HepG2 (cell line): ENCODE results near the gene SCGB1D2. TPM values are rescaled to one million over a fixed set of nuclear protein-coding genes. Genes with fewer than 3 reads are reported as not detected.
"Not testable (repeated sequence)": the region's sequence is repeated elsewhere in the genome, so short reads cannot be mapped to it uniquely, and the experiment has no call there.

ENCODE experiments used
- ATAC-seq: fragments of 200-7000 bp; cut with Tn5 transposase; 3 replicates; pipeline ENCODE4 v1.9.1; 2020; ENCODE audit warnings: mild to moderate bottlenecking, moderate library complexity
- BruUV-seq: library from RNA; stranded (reverse); fragments of 400-500 nt; replicated peaks from 2 replicates; lab custom pipeline; 2021; lab: Mats Ljungman, UMichigan
- CTCF ChIA-PET: fragments of 300-600 bp; formaldehyde crosslinking; extraction: SDS; loops from one replicate; lab custom pipeline; 2021; ENCODE audit warnings: low total read pairs, inconsistent platforms, low intra/inter-chr PET ratio; lab: Yijun Ruan, JAX
- POLR2A ChIA-PET: fragments of 350-600 bp; sonication (Branson Sonifier 250); formaldehyde crosslinking; loops from one replicate; lab custom pipeline; 2020; ENCODE audit warnings: antibody characterized with exemption, inconsistent platforms; lab: Yijun Ruan, JAX
- DNase-seq: peaks from one replicate; pipeline ENCODE4 v3.0.0-alpha.2; 2015; ENCODE audit warnings: low spot score
- FAIRE-seq: peaks from 3 replicates; lab custom pipeline; 2011; peaks lifted over from hg19 to GRCh38; lab: Jason Lieb, UNC
- H2AFZ ChIP-seq: one replicate; pipeline ENCODE4 v1.6.1; 2011; ENCODE audit warnings: low read length, inconsistent platforms
- H3K27ac ChIP-seq: fragments of 300-600 bp; 3 replicates; pipeline ENCODE4 v1.8.0; 2011; ENCODE audit warnings: mixed run types, mild to moderate bottlenecking, mixed read lengths, low read length, inconsistent platforms; ENCODE audit not compliant: insufficient read depth; ENCODE audit errors: extremely low read length
- H3K27me3 ChIP-seq, 2 experiments: fragments of 200-600 bp in 1 of 2; 2 replicates in 1 of 2; 3 replicates in 1 of 2; pipeline versions ENCODE4 v1.6.0 to v1.8.0; 2011; ENCODE audit warnings: low read length in 2 of 2, mild to moderate bottlenecking in 2 of 2, moderate library complexity in 2 of 2, inconsistent platforms in 1 of 2; ENCODE audit not compliant: insufficient read depth in 2 of 2, control insufficient read depth in 1 of 2
- H3K36me3 ChIP-seq, 2 experiments: fragments of 200-600 bp in 1 of 2; replicated peaks in 1 of 2; 2 replicates in 1 of 2; 3 replicates in 1 of 2; pipeline versions ENCODE4 v1.5.1 to v1.8.0; 2011; ENCODE audit warnings: low read length in 2 of 2, inconsistent platforms in 1 of 2; ENCODE audit not compliant: insufficient read depth in 2 of 2, control insufficient read depth in 1 of 2
- H3K4me1 ChIP-seq: 2 replicates; pipeline ENCODE4 v1.5.1; 2012; ENCODE audit warnings: low read length, inconsistent platforms; ENCODE audit not compliant: insufficient read depth
- H3K4me2 ChIP-seq: 2 replicates; pipeline ENCODE4 v1.6.0; 2011; ENCODE audit warnings: low read depth, low read length, inconsistent platforms
- H3K4me3 ChIP-seq, 3 experiments: fragments of 200-600 bp in 1 of 3; sonication (generic), shearing (Covaris generic) in 1 of 3; replicated peaks in 1 of 3; 2 replicates each; pipeline ENCODE4 v1.5.1; 2011 to 2016; ENCODE audit warnings: low read length in 3 of 3, inconsistent platforms in 2 of 3, low read depth in 2 of 3, mild to moderate bottlenecking in 2 of 3, control low read depth in 1 of 3, mixed read lengths in 1 of 3; ENCODE audit not compliant: insufficient read depth in 1 of 3
- H3K79me2 ChIP-seq: one replicate; pipeline ENCODE4 v1.6.1; 2011; ENCODE audit warnings: low read length, inconsistent platforms; ENCODE audit not compliant: insufficient read depth
- H3K9ac ChIP-seq: 2 replicates; pipeline ENCODE4 v1.6.0; 2011; ENCODE audit warnings: mild to moderate bottlenecking, low read depth, low read length, inconsistent platforms; ENCODE audit not compliant: insufficient read depth
- H3K9me3 ChIP-seq: 2 replicates; pipeline ENCODE4 v1.5.1; 2012; ENCODE audit warnings: mild to moderate bottlenecking, low read length
- H4K20me1 ChIP-seq: 2 replicates; pipeline ENCODE4 v1.6.0; 2011; ENCODE audit warnings: inconsistent platforms, mild to moderate bottlenecking, low read length, moderate library complexity; ENCODE audit not compliant: insufficient read depth
- BATF2 ChIP-seq: sonication (generic); formaldehyde crosslinking; IDR thresholded peaks from 2 replicates; pipeline ENCODE4 v1.8.0; 2022; ENCODE audit warnings: mild to moderate bottlenecking, missing genetic modification reagents, moderate library complexity
- HMG20A ChIP-seq: IDR thresholded peaks from 2 replicates; pipeline ENCODE4 v1.6.1; 2016; ENCODE audit warnings: borderline replicate concordance
- SNAPC2 ChIP-seq: sonication (generic); formaldehyde crosslinking; IDR thresholded peaks from 2 replicates; pipeline ENCODE4 v1.8.1; 2022; ENCODE audit warnings: mild to moderate bottlenecking, missing genetic modification reagents
- WGBS: methylation state at CpG from one replicate; pipeline ENCODE4 v1.1.6; 2017; ENCODE audit warnings: low lambda C conversion rate; 5-methylcytosine and 5-hydroxymethylcytosine counted together
- in situ Hi-C: cut with HindIII; loops from 2 replicates; pipeline ENCODE4 v1.10.0; 2017; ENCODE audit warnings: low pct_unique_long_range_greater_than_20kb; ENCODE audit not compliant: extremely low pct_ligation_motif_present
- intact Hi-C: fragments of 100-400 bp; cut with micrococcal nuclease; formaldehyde crosslinking; loops from one replicate; pipeline ENCODE4 v1.10.0; 2022; ENCODE audit not compliant: unreplicated experiment
- polyA plus RNA-seq, 8 experiments: library from polyadenylated mRNA; depleted of rRNA in 3 of 8; stranded (reverse) in 7 of 8; unstranded in 1 of 8; fragments of >200 nt; fragmentation: Illumina TruSeq in 4 of 8; extraction: Trizol in 4 of 8; gene quantifications; 2 replicates each; pipeline versions ENCODE4 v1.2.1 to v1.2.3, GENCODE V29; 2011 to 2016; ENCODE audit warnings: low read depth in 4 of 8, missing spikeins in 1 of 8, mixed read lengths in 1 of 8; ENCODE audit not compliant: insufficient read depth in 1 of 8
- total RNA-seq, 5 experiments: library from RNA; depleted of rRNA; stranded (reverse); fragments of >200 nt; fragmentation: Illumina TruSeq; extraction: Trizol; gene quantifications; 2 replicates each; pipeline ENCODE4 v1.2.3, GENCODE V29; 2016; ENCODE audit warnings: low read depth in 1 of 5

SCGB1D2 gene
- total and polyA plus RNA-seq, 2 of the 13 experiments (the other 11 are each of a cell fraction or from before 2014, with no cell fraction given): not detected

DNA sequence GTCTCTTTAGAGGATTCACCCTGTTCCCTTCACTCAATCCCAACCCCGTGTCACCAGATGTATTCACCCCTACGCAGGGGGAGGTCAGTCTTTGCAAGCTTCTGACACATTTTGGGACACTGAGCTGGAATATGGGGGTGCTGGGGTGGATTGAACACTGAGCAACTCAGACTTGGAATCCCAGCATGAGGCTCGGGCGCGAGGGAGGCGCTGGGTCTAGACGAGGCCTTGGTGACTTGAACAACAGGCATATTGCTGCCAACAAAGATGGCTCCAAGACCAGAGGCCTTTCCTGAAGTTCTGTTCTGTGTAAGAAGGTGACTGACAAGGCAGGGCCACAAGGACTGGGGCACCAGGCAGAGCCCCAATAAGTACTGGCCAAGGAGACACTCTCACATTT is 36.6 kb upstream of the SCGB1D2 start:
- in situ Hi-C loops (loop anchor here (5.0 kb wide), 1 partner anchor 33 kb away; no protein-coding TSS in a partner anchor), intact Hi-C loops (no loop called here)
- no peaks in the 10 kb centered on the region for H3K36me3 ChIP-seq
- no peaks in the 10 kb centered on the region for H3K4me1 ChIP-seq
- H3K27me3 ChIP-seq: peaks cover 0 to 26% of the 10 kb centered on the region in 2 experiments; a peak in 4 of 5 replicates
- no peak for TF ChIP-seq BATF2 (CRISPR knock-in tag)
- TF ChIP-seq SNAPC2 (CRISPR knock-in tag): no peak
- TF ChIP-seq HMG20A (CRISPR knock-in tag): no peak
- H3K9ac ChIP-seq: no peak overlapping the region
- FAIRE-seq (no peak), DNase-seq (no peak), ATAC-seq (no peak)
- WGBS: 70% methylated on average over 7 of the region's 7 CpGs
- BruUV-seq: no TSS peak
- no peaks in the 10 kb centered on the region for H3K79me2 ChIP-seq
- H4K20me1 ChIP-seq: no peaks in the 10 kb centered on the region
- CTCF ChIA-PET: no interaction called here
- H3K4me2 ChIP-seq: no peak overlapping the region
- H3K27ac ChIP-seq: no peak overlapping the region
- no peak overlapping the region for H3K4me3 ChIP-seq
- POLR2A ChIA-PET: no interaction called here
- H3K9me3 ChIP-seq: no peaks in the 10 kb centered on the region
- H2AFZ ChIP-seq: no peak overlapping the region

- H2AFZ ChIP-seq, ATAC-seq, intact Hi-C loops, CTCF ChIA-PET, H3K9ac ChIP-seq, H3K27ac ChIP-seq, POLR2A ChIA-PET, H3K4me2 ChIP-seq, H3K4me1 ChIP-seq, BruUV-seq, H4K20me1 ChIP-seq, H3K4me3 ChIP-seq, H3K36me3 ChIP-seq, H3K79me2 ChIP-seq, H3K9me3 ChIP-seq, DNase-seq, FAIRE-seq: not testable (repeated sequence)
- WGBS: 58% methylated on average over 12 of the region's 12 CpGs
- in situ Hi-C loops: loop anchor here (5.0 kb wide), 1 partner anchor 34 kb away; no protein-coding TSS in a partner anchor
- peaks cover 0 to 20% of the 10 kb centered on the region in 2 experiments; a peak in 4 of 5 replicates for H3K27me3 ChIP-seq
Observed at GRCh38 chr11:62206276-62207066, 35.6 kb upstream of the SCGB1D2 start.
